Neural cell (in vitro differentiated cells): ENCODE measurements around the gene RNF113B.

Experiments
- EP300 ChIP-seq: fragments of 450-650 bp; conservative IDR thresholded peaks from 2 replicates; pipeline ENCODE4 v1.6.1; 2014; ENCODE audit warnings: antibody characterized with exemption, mild to moderate bottlenecking, moderate library complexity; ENCODE audit not compliant: poor library complexity, severe bottlenecking
- EZH2 ChIP-seq: fragments of 200-600, 300-800 bp; shearing (Covaris generic), sonication (generic); IDR thresholded peaks from 2 replicates; pipeline ENCODE4 v1.6.1; 2014; ENCODE audit warnings: antibody characterized with exemption, low read length, borderline replicate concordance, mild to moderate bottlenecking; ENCODE audit not compliant: insufficient read depth, poor library complexity, severe bottlenecking
- MXI1 ChIP-seq: fragments of 450-650 bp; conservative IDR thresholded peaks from 2 replicates; pipeline ENCODE4 v1.6.1; 2014; ENCODE audit warnings: antibody characterized with exemption, mild to moderate bottlenecking; ENCODE audit not compliant: poor library complexity, severe bottlenecking
- POLR2AphosphoS5 ChIP-seq: IDR thresholded peaks from 2 replicates; pipeline ENCODE4 v1.6.1; 2012
- RAD21 ChIP-seq: fragments of 450-650 bp; conservative IDR thresholded peaks from 2 replicates; pipeline ENCODE4 v1.6.1; 2014; ENCODE audit warnings: antibody characterized with exemption, mild to moderate bottlenecking, moderate library complexity
- SMC3 ChIP-seq: fragments of 450-650 bp; conservative IDR thresholded peaks from 2 replicates; pipeline ENCODE4 v1.6.1; 2014; ENCODE audit warnings: antibody characterized with exemption, mild to moderate bottlenecking, moderate library complexity; ENCODE audit not compliant: poor library complexity
- TF ChIP-seq, protein P1 (sequence below): fragments of 450-650 bp; IDR thresholded peaks from 2 replicates; pipeline ENCODE4 v1.5.1; 2014; ENCODE audit warnings: antibody characterized with exemption, mild to moderate bottlenecking, moderate library complexity; ENCODE audit not compliant: poor library complexity, severe bottlenecking

DNA sequence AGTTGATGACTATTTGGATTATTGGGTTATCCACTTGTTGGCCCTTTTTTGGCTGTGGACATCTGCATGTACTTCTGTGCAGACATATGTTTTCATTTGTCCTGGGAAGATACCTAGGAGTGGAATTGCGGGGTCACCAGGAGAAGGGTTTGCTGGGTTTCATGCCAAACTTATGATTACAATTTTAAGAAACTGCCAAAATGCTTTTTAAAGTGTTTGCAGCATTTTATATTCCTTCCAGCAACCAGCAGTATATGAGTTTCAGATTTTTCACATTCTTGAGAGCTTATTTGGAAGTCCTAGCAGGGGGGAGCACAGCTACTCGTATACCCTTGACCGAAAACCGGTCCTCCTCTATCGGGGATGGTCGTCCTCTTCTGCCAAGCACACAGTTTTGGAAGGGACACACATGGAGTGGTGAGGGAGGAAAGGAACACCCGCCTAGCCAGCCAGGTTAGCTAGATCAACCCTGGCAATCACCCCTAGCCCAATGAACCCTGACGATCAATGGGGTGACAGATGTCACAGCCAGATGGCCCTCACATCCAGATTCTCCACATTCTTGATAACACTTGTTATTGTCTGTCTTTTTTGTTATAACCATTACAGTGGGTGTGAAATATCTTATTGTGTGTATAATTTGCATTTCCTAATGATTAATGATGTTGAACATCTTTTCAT is 26.7 kb upstream of the RNF113B start:
- TF ChIP-seq, protein P1, sequence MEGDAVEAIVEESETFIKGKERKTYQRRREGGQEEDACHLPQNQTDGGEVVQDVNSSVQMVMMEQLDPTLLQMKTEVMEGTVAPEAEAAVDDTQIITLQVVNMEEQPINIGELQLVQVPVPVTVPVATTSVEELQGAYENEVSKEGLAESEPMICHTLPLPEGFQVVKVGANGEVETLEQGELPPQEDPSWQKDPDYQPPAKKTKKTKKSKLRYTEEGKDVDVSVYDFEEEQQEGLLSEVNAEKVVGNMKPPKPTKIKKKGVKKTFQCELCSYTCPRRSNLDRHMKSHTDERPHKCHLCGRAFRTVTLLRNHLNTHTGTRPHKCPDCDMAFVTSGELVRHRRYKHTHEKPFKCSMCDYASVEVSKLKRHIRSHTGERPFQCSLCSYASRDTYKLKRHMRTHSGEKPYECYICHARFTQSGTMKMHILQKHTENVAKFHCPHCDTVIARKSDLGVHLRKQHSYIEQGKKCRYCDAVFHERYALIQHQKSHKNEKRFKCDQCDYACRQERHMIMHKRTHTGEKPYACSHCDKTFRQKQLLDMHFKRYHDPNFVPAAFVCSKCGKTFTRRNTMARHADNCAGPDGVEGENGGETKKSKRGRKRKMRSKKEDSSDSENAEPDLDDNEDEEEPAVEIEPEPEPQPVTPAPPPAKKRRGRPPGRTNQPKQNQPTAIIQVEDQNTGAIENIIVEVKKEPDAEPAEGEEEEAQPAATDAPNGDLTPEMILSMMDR: no peak
- TF ChIP-seq EP300 (no peak), POLR2AphosphoS5 (no peak), RAD21 (no peak), MXI1 (no peak), EZH2 (no peak), SMC3 (no peak)
